KMS-11 (cell line): ENCODE results near the gene CNGB1.
"Not testable (repeated sequence)": the region's sequence is repeated elsewhere in the genome, so short reads cannot be mapped to it uniquely, and the experiment has no call there.

Experiments used
- H2AFZ ChIP-seq: fragments of 200-600 bp; sonication (generic); 2 replicates; pipeline ENCODE4 v1.6.1; 2016; ENCODE audit warnings: antibody characterized with exemption, mixed run types, low read depth
- H3K27ac ChIP-seq: fragments of 200-600 bp; sonication (generic); 2 replicates; pipeline ENCODE4 v1.6.1; 2016; ENCODE audit warnings: mild to moderate bottlenecking, mixed run types
- H3K27me3 ChIP-seq: fragments of 200-600 bp; sonication (generic); 2 replicates; pipeline ENCODE4 v1.6.1; 2017; ENCODE audit warnings: mild to moderate bottlenecking, low read depth, mixed run types, moderate library complexity; ENCODE audit not compliant: insufficient read depth
- H3K36me3 ChIP-seq: fragments of 200-600 bp; sonication (generic); 2 replicates; pipeline ENCODE4 v1.6.1; 2017; ENCODE audit warnings: mild to moderate bottlenecking, mixed run types; ENCODE audit not compliant: insufficient read depth
- H3K4me1 ChIP-seq: fragments of 200-600 bp; sonication (generic); 2 replicates; pipeline ENCODE4 v1.6.1; 2016; ENCODE audit warnings: mild to moderate bottlenecking, low read depth, mixed run types; ENCODE audit not compliant: poor library complexity, severe bottlenecking
- H3K4me2 ChIP-seq: fragments of 200-600 bp; sonication (generic); 2 replicates; pipeline ENCODE4 v1.7.0; 2016; ENCODE audit warnings: mild to moderate bottlenecking, mixed run types
- H3K4me3 ChIP-seq: fragments of 200-600 bp; sonication (generic); IDR thresholded peaks from 2 replicates; pipeline ENCODE4 v1.6.1; 2017; ENCODE audit warnings: low read depth, low read length, mixed read lengths; ENCODE audit not compliant: insufficient read depth
- H3K79me2 ChIP-seq: fragments of 200-600 bp; sonication (generic); 2 replicates; pipeline ENCODE4 v1.6.1; 2016; ENCODE audit warnings: low read depth, mixed run types; ENCODE audit not compliant: insufficient read depth
- H3K9ac ChIP-seq: fragments of 200-600 bp; sonication (generic); 2 replicates; pipeline ENCODE4 v1.6.1; 2016; ENCODE audit warnings: mild to moderate bottlenecking, mixed run types
- H4K20me1 ChIP-seq: fragments of 200-600 bp; sonication (generic); 2 replicates; pipeline ENCODE4 v1.6.1; 2016; ENCODE audit warnings: mild to moderate bottlenecking, mixed run types; ENCODE audit not compliant: insufficient read depth
- CTCF ChIP-seq: fragments of 200-600 bp; sonication (generic); conservative IDR thresholded peaks from 2 replicates; pipeline ENCODE4 v1.6.1; 2017; ENCODE audit warnings: low read depth, mild to moderate bottlenecking, antibody characterized with exemption, low read length, moderate library complexity, mixed read lengths

Gene CNGB1

GRCh38 chr16:57897053-57897784 is 73.7 kb downstream of the CNGB1 start:
- H3K4me2 ChIP-seq: no peak overlapping the region
- H4K20me1 ChIP-seq: no peaks in the 10 kb centered on the region
- TF ChIP-seq CTCF: no peak
- no peak overlapping the region for H3K4me3 ChIP-seq
- H3K9ac ChIP-seq: no peak overlapping the region
- H3K79me2 ChIP-seq: no peaks in the 10 kb centered on the region
- H3K36me3 ChIP-seq: no peaks in the 10 kb centered on the region
- H2AFZ ChIP-seq: no peak overlapping the region
- H3K4me1 ChIP-seq: peaks cover 5% of the 10 kb centered on the region
- H3K27me3 ChIP-seq: no peaks in the 10 kb centered on the region
- no peak overlapping the region for H3K27ac ChIP-seq

- H4K20me1 ChIP-seq, H3K27me3 ChIP-seq, H3K4me3 ChIP-seq, H3K79me2 ChIP-seq, H2AFZ ChIP-seq, H3K4me2 ChIP-seq, H3K4me1 ChIP-seq, H3K27ac ChIP-seq, H3K9ac ChIP-seq, H3K36me3 ChIP-seq: not testable (repeated sequence)
Measured at GRCh38 chr16:57895081-57895547, 75.8 kb downstream of the CNGB1 start.

- Histone ChIP-seq H3K4me2 (no peak overlapping the region), H3K27ac (no peak overlapping the region), H4K20me1 (no peaks in the 10 kb centered on the region), H3K4me1 (no peaks in the 10 kb centered on the region), H3K79me2 (no peaks in the 10 kb centered on the region), H3K9ac (no peak overlapping the region), H2AFZ (no peak overlapping the region), H3K27me3 (no peaks in the 10 kb centered on the region), H3K36me3 (no peaks in the 10 kb centered on the region), H3K4me3 (no peak overlapping the region)
- no peak for TF ChIP-seq CTCF
Measured at GRCh38 chr16:57894390-57895080, 76.4 kb downstream of the CNGB1 start.

GRCh38 chr16:57893559-57894389 is 77.2 kb downstream of the CNGB1 start:
- Histone ChIP-seq H4K20me1 (no peaks in the 10 kb centered on the region), H3K9ac (no peak overlapping the region), H3K27ac (no peak overlapping the region), H3K79me2 (no peaks in the 10 kb centered on the region), H3K27me3 (no peaks in the 10 kb centered on the region), H3K36me3 (no peaks in the 10 kb centered on the region), H3K4me3 (no peak overlapping the region), H2AFZ (no peak overlapping the region), H3K4me1 (no peaks in the 10 kb centered on the region), H3K4me2 (no peak overlapping the region)
- no peak for TF ChIP-seq CTCF
